Panc1 (cell line): ENCODE data around the gene REXO4. TPM values are rescaled to one million over a fixed set of nuclear protein-coding genes. Genes with fewer than 3 reads are reported as not detected.

Source experiments
- ATAC-seq: fragments of 200-7000 bp; cut with Tn5 transposase; 2 replicates; pipeline ENCODE4 v1.9.1; 2020; ENCODE audit warnings: mild to moderate bottlenecking, moderate library complexity
- BruUV-seq: library from RNA; stranded (reverse); fragments of 400-500 nt; replicated peaks from 2 replicates; lab custom pipeline; 2021; lab: Mats Ljungman, UMichigan
- CTCF ChIA-PET: fragments of 300-600 bp; sonication (Branson Sonifier 250); formaldehyde crosslinking; loops from one replicate; lab custom pipeline; 2022; ENCODE audit warnings: antibody characterized with exemption; lab: Charles Lee
- POLR2A ChIA-PET: fragments of 300-600 bp; sonication (Branson Sonifier 250); formaldehyde crosslinking; loops from one replicate; lab custom pipeline; 2022; ENCODE audit warnings: antibody characterized with exemption; lab: Charles Lee
- DNase-seq: peaks from one replicate; pipeline ENCODE4 v3.0.0-alpha.2; 2010; ENCODE audit warnings: low read depth, low spot score
- H3K27ac ChIP-seq: 2 replicates; pipeline ENCODE4 v1.5.1; 2011; ENCODE audit warnings: mild to moderate bottlenecking, low read length, inconsistent platforms
- H3K27me3 ChIP-seq: fragments of 200-500 bp; sonication (Bioruptor generic); 2 replicates; pipeline ENCODE4 v1.6.0; 2014; ENCODE audit warnings: low read length, inconsistent platforms; ENCODE audit not compliant: control insufficient read depth, insufficient read depth
- H3K36me3 ChIP-seq: fragments of 200-500 bp; sonication (Bioruptor generic); 2 replicates; pipeline ENCODE4 v1.5.1; 2014; ENCODE audit warnings: inconsistent platforms, mild to moderate bottlenecking, low read length, moderate library complexity; ENCODE audit not compliant: control insufficient read depth, insufficient read depth
- H3K4me1 ChIP-seq: 2 replicates; pipeline ENCODE4 v1.5.1; 2011; ENCODE audit warnings: inconsistent platforms, mild to moderate bottlenecking, low read length, moderate library complexity; ENCODE audit not compliant: control insufficient read depth, insufficient read depth
- H3K4me3 ChIP-seq, 2 experiments: 2 replicates each; pipeline ENCODE4 v1.5.1; 2011 to 2012; ENCODE audit warnings: low read depth in 2 of 2, low read length in 2 of 2, mild to moderate bottlenecking in 2 of 2, inconsistent platforms in 1 of 2, moderate library complexity in 1 of 2
- H3K9me3 ChIP-seq: fragments of 200-500 bp; sonication (Bioruptor generic); 2 replicates; pipeline ENCODE4 v1.5.1; 2014; ENCODE audit warnings: low read depth, mild to moderate bottlenecking, inconsistent platforms, low read length, moderate library complexity; ENCODE audit not compliant: control insufficient read depth, insufficient read depth
- CTCF ChIP-seq: fragments of 450-650 bp; IDR thresholded peaks from 2 replicates; pipeline ENCODE4 v1.5.1; 2017; ENCODE audit warnings: mild to moderate bottlenecking
- POLR2AphosphoS5 ChIP-seq: IDR thresholded peaks from 2 replicates; pipeline ENCODE4 v1.6.1; 2012; ENCODE audit warnings: mild to moderate bottlenecking, low read depth, low read length, moderate library complexity
- REST ChIP-seq, 2 experiments: IDR thresholded peaks; 2 replicates each; pipeline ENCODE4 v1.6.1; 2011 to 2012; ENCODE audit warnings: low read depth in 2 of 2, control low read depth in 1 of 2, low read length in 1 of 2, mild to moderate bottlenecking in 1 of 2, moderate library complexity in 1 of 2; ENCODE audit not compliant: insufficient read depth in 1 of 2
- SIN3A ChIP-seq: IDR thresholded peaks from 2 replicates; pipeline ENCODE4 v1.6.1; 2012; ENCODE audit warnings: low read depth, mild to moderate bottlenecking, low read length, moderate library complexity, borderline replicate concordance; ENCODE audit not compliant: insufficient read depth
- TCF7L2 ChIP-seq: IDR thresholded peaks from 2 replicates; pipeline ENCODE4 v1.6.1; 2011; ENCODE audit warnings: mild to moderate bottlenecking, low read depth, low read length, inconsistent platforms
- in situ Hi-C: cut with HindIII; loops from 2 replicates; pipeline ENCODE4 v1.10.0; 2016; ENCODE audit warnings: low sequenced_read_pairs, low pct_unique_long_range_greater_than_20kb
- intact Hi-C: fragments of 100-400 bp; cut with micrococcal nuclease; formaldehyde crosslinking; loops from one replicate; pipeline ENCODE4 v1.10.0; 2022; ENCODE audit not compliant: unreplicated experiment
- total RNA-seq: library from RNA; stranded (reverse); gene quantifications from one replicate; pipeline ENCODE4 v1.2.1, GENCODE V29; 2021; ENCODE audit not compliant: unreplicated experiment

REXO4 gene
- total RNA-seq, 1 experiment from 2014 or later, result 19.9 TPM

- BruUV-seq, result no TSS peak
- DNase-seq (no peak), ATAC-seq (no peak)
- TF ChIP-seq CTCF (no peak), TCF7L2 (no peak), SIN3A (no peak), POLR2AphosphoS5 (no peak), REST (IDR thresholded peaks at IDR 0.05; ENCODE audit: insufficient read depth in 1 of 2, low read depth in 2 of 2, low read length in 1 of 2) (no peak)
- peaks cover 19% of the 10 kb centered on the region for H3K4me1 ChIP-seq
- no peak overlapping the region for H3K27ac ChIP-seq
- H3K4me3 ChIP-seq, result no peak overlapping the region
- no peaks in the 10 kb centered on the region for H3K27me3 ChIP-seq
- H3K9me3 ChIP-seq, result no peaks in the 10 kb centered on the region
- ChIA-PET POLR2A (no interaction called here), CTCF (interaction anchor here (0.6 kb wide), 1 partner anchor 15 kb away, joined by 5 read pairs; no protein-coding TSS in a partner anchor)
- intact Hi-C loops, result no loop called here
- in situ Hi-C loops, result no loop called here
- H3K36me3 ChIP-seq, result no peaks in the 10 kb centered on the region
These were observed 39.9 kb upstream of the REXO4 start for GRCh38 chr9:133457748-133458147.

- CTCF ChIA-PET, result no interaction called here
- BruUV-seq, result no TSS peak
- POLR2A ChIA-PET, result no interaction called here
- H3K4me1 ChIP-seq, result peaks cover 19% of the 10 kb centered on the region
- H3K36me3 ChIP-seq, result no peaks in the 10 kb centered on the region
- ATAC-seq, result no peak
- H3K27me3 ChIP-seq, result no peaks in the 10 kb centered on the region
- no peak overlapping the region for H3K4me3 ChIP-seq
- no peak overlapping the region for H3K27ac ChIP-seq
- intact Hi-C loops (no loop called here), in situ Hi-C loops (no loop called here)
- H3K9me3 ChIP-seq, result no peaks in the 10 kb centered on the region
- TF ChIP-seq CTCF, result no peak
- TF ChIP-seq POLR2AphosphoS5, result no peak
- TF ChIP-seq REST (IDR thresholded peaks at IDR 0.05; ENCODE audit: insufficient read depth in 1 of 2, low read depth in 2 of 2, low read length in 1 of 2), result no peak
- no peak for TF ChIP-seq SIN3A
- TF ChIP-seq TCF7L2, result no peak
- no peak for DNase-seq
These were observed 39.4 kb upstream of the REXO4 start for GRCh38 chr9:133457233-133457632.
